ENCODE data around the gene FCRL6. TPM values are rescaled to one million over a fixed set of nuclear protein-coding genes. Genes with fewer than 3 reads are reported as not detected.

Gene FCRL6
- total and polyA plus RNA-seq, 2 donors (not counting 1 experiment from before 2014, with no cell fraction given), result not detected

DNA sequence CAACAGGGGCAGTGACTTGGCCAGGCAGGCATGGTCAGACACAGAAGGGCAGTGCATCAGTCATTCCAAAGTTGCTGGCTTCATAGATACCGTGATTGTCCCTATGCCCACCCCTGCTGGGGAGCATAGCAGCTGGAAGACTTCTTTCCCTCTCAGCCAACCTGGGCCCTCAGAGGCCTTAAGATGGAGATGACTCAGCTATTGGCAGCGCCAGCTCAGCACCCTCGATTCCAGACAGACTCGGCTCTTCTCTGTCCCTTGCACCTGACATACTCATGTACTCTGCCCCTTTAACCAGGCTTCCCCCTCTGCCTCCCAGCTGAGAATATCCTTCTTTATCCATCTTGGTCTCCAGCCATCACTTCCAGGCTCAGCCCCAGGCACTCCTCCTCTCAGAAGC, 41.3 kb downstream of the FCRL6 start:
- no peaks in the 10 kb centered on the region for H3K79me2 ChIP-seq (ENCODE audit: control insufficient read depth, insufficient read depth, low read length)
- no peaks in the 10 kb centered on the region for H3K27me3 ChIP-seq (ENCODE audit: control insufficient read depth, insufficient read depth, low read length)
- H2AFZ ChIP-seq (ENCODE audit: low read length), result no peak overlapping the region
- DNase-seq (ENCODE audit: low read depth in 2 of 2), result peak in 1 of 2 donors; percentile 25
- H3K9ac ChIP-seq (ENCODE audit: insufficient read depth, low read length), result no peak overlapping the region
- H3K27ac ChIP-seq (ENCODE audit: insufficient read depth, low read length), result no peak overlapping the region
- no peak overlapping the region for H3K4me3 ChIP-seq (replicated peaks in 1 of 4; ENCODE audit: control extremely low read depth in 1 of 4, insufficient read depth in 1 of 4, low read depth in 3 of 4, low read length in 4 of 4)
- H4K20me1 ChIP-seq (ENCODE audit: control insufficient read depth, extremely low read depth, insufficient read depth, low read length), result no peaks in the 10 kb centered on the region
- no peak overlapping the region for H3K4me2 ChIP-seq (ENCODE audit: extremely low read depth, insufficient read depth, low read length)
- H3K9me3 ChIP-seq (ENCODE audit: control insufficient read depth, insufficient read depth, low read depth, low read length), result no peaks in the 10 kb centered on the region
- TF ChIP-seq EZH2 (IDR thresholded peaks at IDR 0.05; ENCODE audit: low read length, missing control alignments), result no peak
- no peak for TF ChIP-seq CTCF (conservative IDR thresholded peaks at IDR 0.05 in 1 of 2, IDR thresholded peaks at IDR 0.05 in 1 of 2; ENCODE audit: low read depth in 1 of 2, low read length in 2 of 2)
- H3K36me3 ChIP-seq (ENCODE audit: control insufficient read depth, insufficient read depth, low read length), result no peaks in the 10 kb centered on the region
- no peaks in the 10 kb centered on the region for H3K4me1 ChIP-seq (ENCODE audit: control insufficient read depth, extremely low read depth, insufficient read depth, low read length)

GRCh38 chr1:159845751-159846629, 43.8 kb downstream of the FCRL6 start:
- TF ChIP-seq CTCF (conservative IDR thresholded peaks at IDR 0.05 in 1 of 2, IDR thresholded peaks at IDR 0.05 in 1 of 2; ENCODE audit: low read depth in 1 of 2, low read length in 2 of 2) (no peak), EZH2 (IDR thresholded peaks at IDR 0.05; ENCODE audit: low read length, missing control alignments) (no peak)
- Histone ChIP-seq H3K27me3 (ENCODE audit: control insufficient read depth, insufficient read depth, low read length) (no peaks in the 10 kb centered on the region), H3K4me2 (ENCODE audit: extremely low read depth, insufficient read depth, low read length) (no peak overlapping the region)

DNA sequence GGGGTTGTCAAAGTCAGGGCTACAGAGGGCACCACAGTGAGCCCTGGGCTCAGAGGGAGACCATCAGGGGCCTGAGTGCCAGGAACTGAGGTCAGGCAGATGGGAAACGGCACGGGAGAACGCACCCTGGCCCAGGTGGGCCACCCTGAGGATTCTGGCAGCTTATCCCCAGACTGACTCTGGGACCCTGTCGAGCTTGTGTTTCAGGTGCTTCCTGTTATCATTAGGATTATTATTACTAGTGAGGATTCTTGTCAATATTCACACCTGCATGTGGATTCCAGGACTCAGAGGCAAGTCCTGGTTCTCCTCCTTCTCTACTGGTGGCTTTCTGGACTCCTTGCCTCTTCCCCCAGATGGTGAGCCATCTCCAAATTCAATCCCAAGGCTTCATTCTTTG, 45.1 kb downstream of the FCRL6 start:
- Histone ChIP-seq H3K4me2 (ENCODE audit: extremely low read depth, insufficient read depth, low read length) (no peak overlapping the region), H3K27me3 (ENCODE audit: control insufficient read depth, insufficient read depth, low read length) (no peaks in the 10 kb centered on the region), H3K27ac (ENCODE audit: insufficient read depth, low read length) (no peak overlapping the region), H3K36me3 (ENCODE audit: control insufficient read depth, insufficient read depth, low read length) (no peaks in the 10 kb centered on the region), H3K4me1 (ENCODE audit: control insufficient read depth, extremely low read depth, insufficient read depth, low read length) (no peaks in the 10 kb centered on the region), H4K20me1 (ENCODE audit: control insufficient read depth, extremely low read depth, insufficient read depth, low read length) (no peaks in the 10 kb centered on the region), H3K9me3 (ENCODE audit: control insufficient read depth, insufficient read depth, low read depth, low read length) (no peaks in the 10 kb centered on the region), H3K9ac (ENCODE audit: insufficient read depth, low read length) (no peak overlapping the region), H3K4me3 (replicated peaks in 1 of 4; ENCODE audit: control extremely low read depth in 1 of 4, insufficient read depth in 1 of 4, low read depth in 3 of 4, low read length in 4 of 4) (no peak overlapping the region), H3K79me2 (ENCODE audit: control insufficient read depth, insufficient read depth, low read length) (no peaks in the 10 kb centered on the region), H2AFZ (ENCODE audit: low read length) (no peak overlapping the region)
- DNase-seq (ENCODE audit: low read depth in 2 of 2), result no peak
- TF ChIP-seq CTCF (conservative IDR thresholded peaks at IDR 0.05 in 1 of 2, IDR thresholded peaks at IDR 0.05 in 1 of 2; ENCODE audit: low read depth in 1 of 2, low read length in 2 of 2) (no peak), EZH2 (IDR thresholded peaks at IDR 0.05; ENCODE audit: low read length, missing control alignments) (no peak)

More at GRCh38 chr1:159845751-159846629, 43.8 kb downstream of the FCRL6 start:
- DNase-seq (ENCODE audit: low read depth in 2 of 2), result no peak
- no peaks in the 10 kb centered on the region for H3K79me2 ChIP-seq (ENCODE audit: control insufficient read depth, insufficient read depth, low read length)
- no peaks in the 10 kb centered on the region for H3K9me3 ChIP-seq (ENCODE audit: control insufficient read depth, insufficient read depth, low read depth, low read length)
- no peaks in the 10 kb centered on the region for H4K20me1 ChIP-seq (ENCODE audit: control insufficient read depth, extremely low read depth, insufficient read depth, low read length)
- no peak overlapping the region for H3K27ac ChIP-seq (ENCODE audit: insufficient read depth, low read length)
- H3K9ac ChIP-seq (ENCODE audit: insufficient read depth, low read length), result no peak overlapping the region
- no peaks in the 10 kb centered on the region for H3K4me1 ChIP-seq (ENCODE audit: control insufficient read depth, extremely low read depth, insufficient read depth, low read length)
- H3K4me3 ChIP-seq (replicated peaks in 1 of 4; ENCODE audit: control extremely low read depth in 1 of 4, insufficient read depth in 1 of 4, low read depth in 3 of 4, low read length in 4 of 4), result no peak overlapping the region
- H2AFZ ChIP-seq (ENCODE audit: low read length), result no peak overlapping the region
- H3K36me3 ChIP-seq (ENCODE audit: control insufficient read depth, insufficient read depth, low read length), result no peaks in the 10 kb centered on the region

All from fibroblast of lung (primary cell).